Central memory CD8-positive, alpha-beta T cell (primary cell): ENCODE data around the gene PAK6.

ENCODE experiments used
- ATAC-seq: fragments of 150-1000 bp; cut with Tn5 transposase; replicated peaks from 2 replicates; pipeline ENCODE4 v1.10.0; 2022; ENCODE audit warnings: mild to moderate bottlenecking, moderate FRiP score, moderate number of reproducible peaks; ENCODE audit not compliant: poor library complexity, severe bottlenecking; ENCODE audit errors: extremely low read depth
- DNase-seq, 2 donors: peaks; one replicate each; pipeline ENCODE4 v3.0.0; 2021; ENCODE audit warnings: low spot score in 2 of 2
- H3K27ac Mint-ChIP-seq: one replicate; pipeline ENCODE4 v1.8.0; 2022; ENCODE audit warnings: low read depth, mild to moderate bottlenecking, moderate library complexity, mixed read lengths
- H3K27me3 Mint-ChIP-seq: one replicate; pipeline ENCODE4 v1.8.0; 2022; ENCODE audit warnings: mixed read lengths
- H3K36me3 Mint-ChIP-seq: one replicate; pipeline ENCODE4 v1.8.0; 2022; ENCODE audit warnings: mild to moderate bottlenecking, moderate library complexity, mixed read lengths; ENCODE audit not compliant: insufficient read depth
- H3K4me1 Mint-ChIP-seq: one replicate; pipeline ENCODE4 v1.8.0; 2022; ENCODE audit warnings: mixed read lengths
- H3K4me3 Mint-ChIP-seq: one replicate; pipeline ENCODE4 v1.8.0; 2022; ENCODE audit warnings: mild to moderate bottlenecking, moderate library complexity, mixed read lengths
- H3K9me3 Mint-ChIP-seq: one replicate; pipeline ENCODE4 v1.8.0; 2022; ENCODE audit warnings: mixed read lengths

PAK6 gene

GRCh38 chr15:40265875-40266274, 27.0 kb downstream of the PAK6 start:
- no peaks in the 10 kb centered on the region for H3K4me1 Mint-ChIP-seq
- DNase-seq (no peak), ATAC-seq (no peak)
- H3K36me3 Mint-ChIP-seq = no peaks in the 10 kb centered on the region
- no peaks in the 10 kb centered on the region for H3K27me3 Mint-ChIP-seq
- no peaks in the 10 kb centered on the region for H3K9me3 Mint-ChIP-seq
- no peak overlapping the region for H3K27ac Mint-ChIP-seq
- H3K4me3 Mint-ChIP-seq = no peak overlapping the region

GRCh38 chr15:40266828-40267304, 28.0 kb downstream of the PAK6 start:
- no peaks in the 10 kb centered on the region for H3K9me3 Mint-ChIP-seq
- no peaks in the 10 kb centered on the region for H3K4me1 Mint-ChIP-seq
- H3K27me3 Mint-ChIP-seq = no peaks in the 10 kb centered on the region
- DNase-seq (no peak), ATAC-seq (no peak)
- H3K4me3 Mint-ChIP-seq = no peak overlapping the region
- no peaks in the 10 kb centered on the region for H3K36me3 Mint-ChIP-seq
- H3K27ac Mint-ChIP-seq = no peak overlapping the region

GRCh38 chr15:40267670-40268069, 28.8 kb downstream of the PAK6 start:
- no peaks in the 10 kb centered on the region for H3K9me3 Mint-ChIP-seq
- no peak for DNase-seq
- H3K4me1 Mint-ChIP-seq = no peaks in the 10 kb centered on the region
- H3K27me3 Mint-ChIP-seq = no peaks in the 10 kb centered on the region
- no peak for ATAC-seq
- no peak overlapping the region for H3K4me3 Mint-ChIP-seq
- H3K27ac Mint-ChIP-seq = no peak overlapping the region
- H3K36me3 Mint-ChIP-seq = no peaks in the 10 kb centered on the region

GRCh38 chr15:40269604-40270003, 30.7 kb downstream of the PAK6 start:
- H3K27ac Mint-ChIP-seq = no peak overlapping the region
- H3K9me3 Mint-ChIP-seq = no peaks in the 10 kb centered on the region
- peaks cover 2% of the 10 kb centered on the region for H3K4me1 Mint-ChIP-seq
- no peaks in the 10 kb centered on the region for H3K27me3 Mint-ChIP-seq
- H3K36me3 Mint-ChIP-seq = peaks cover 3% of the 10 kb centered on the region
- DNase-seq = no peak
- no peak for ATAC-seq
- no peak overlapping the region for H3K4me3 Mint-ChIP-seq

- Mint-ChIP-seq H3K4me1 (peaks cover 5% of the 10 kb centered on the region), H3K4me3 (no peak overlapping the region), H3K36me3 (peaks cover 4% of the 10 kb centered on the region), H3K27me3 (no peaks in the 10 kb centered on the region), H3K27ac (no peak overlapping the region), H3K9me3 (no peaks in the 10 kb centered on the region)
- DNase-seq = no peak
- no peak for ATAC-seq
These were observed 31.6 kb downstream of the PAK6 start for GRCh38 chr15:40270246-40270995.

- H3K27ac Mint-ChIP-seq = no peak overlapping the region
- peaks cover 4% of the 10 kb centered on the region for H3K36me3 Mint-ChIP-seq
- no peaks in the 10 kb centered on the region for H3K27me3 Mint-ChIP-seq
- ATAC-seq (no peak), DNase-seq (no peak)
- H3K4me1 Mint-ChIP-seq = peaks cover 5% of the 10 kb centered on the region
- H3K9me3 Mint-ChIP-seq = no peaks in the 10 kb centered on the region
- H3K4me3 Mint-ChIP-seq = no peak overlapping the region
These were observed 33.0 kb downstream of the PAK6 start for GRCh38 chr15:40271685-40272484.

- no peak for ATAC-seq
- Mint-ChIP-seq H3K4me1 (peaks cover 5% of the 10 kb centered on the region), H3K36me3 (peaks cover 4% of the 10 kb centered on the region), H3K27ac (no peak overlapping the region), H3K27me3 (peaks cover under 1% of the 10 kb centered on the region), H3K4me3 (no peak overlapping the region), H3K9me3 (no peaks in the 10 kb centered on the region)
- no peak for DNase-seq
These were observed 33.7 kb downstream of the PAK6 start for GRCh38 chr15:40272485-40273056.

GRCh38 chr15:40273428-40273827, 34.6 kb downstream of the PAK6 start:
- peaks cover 4% of the 10 kb centered on the region for H3K36me3 Mint-ChIP-seq
- ATAC-seq (no peak), DNase-seq (no peak)
- peaks cover 5% of the 10 kb centered on the region for H3K4me1 Mint-ChIP-seq
- peak overlapping the region; percentile 53 for H3K27ac Mint-ChIP-seq
- no peak overlapping the region for H3K4me3 Mint-ChIP-seq
- H3K9me3 Mint-ChIP-seq = no peaks in the 10 kb centered on the region
- peaks cover 9% of the 10 kb centered on the region for H3K27me3 Mint-ChIP-seq

GRCh38 chr15:40274350-40275274, 35.7 kb downstream of the PAK6 start:
- H3K4me3 Mint-ChIP-seq = no peak overlapping the region
- DNase-seq = peak; percentile 85 to 93
- H3K9me3 Mint-ChIP-seq = no peaks in the 10 kb centered on the region
- no peak overlapping the region for H3K27ac Mint-ChIP-seq
- ATAC-seq = peak; percentile 72
- peaks cover 5% of the 10 kb centered on the region for H3K4me1 Mint-ChIP-seq
- H3K36me3 Mint-ChIP-seq = peaks cover 4% of the 10 kb centered on the region
- H3K27me3 Mint-ChIP-seq = peaks cover 14% of the 10 kb centered on the region

- Mint-ChIP-seq H3K4me1 (peaks cover 5% of the 10 kb centered on the region), H3K27me3 (peaks cover 19% of the 10 kb centered on the region), H3K4me3 (no peak overlapping the region), H3K9me3 (no peaks in the 10 kb centered on the region), H3K36me3 (peaks cover 4% of the 10 kb centered on the region), H3K27ac (no peak overlapping the region)
- DNase-seq = no peak
- ATAC-seq = no peak
These were observed 36.7 kb downstream of the PAK6 start for GRCh38 chr15:40275523-40275922.

- Mint-ChIP-seq H3K4me1 (peaks cover 5% of the 10 kb centered on the region), H3K4me3 (no peak overlapping the region), H3K36me3 (peaks cover 5% of the 10 kb centered on the region), H3K27ac (no peak overlapping the region), H3K27me3 (peaks cover 23% of the 10 kb centered on the region), H3K9me3 (no peaks in the 10 kb centered on the region)
- ATAC-seq (no peak), DNase-seq (no peak)
These were observed 37.1 kb downstream of the PAK6 start for GRCh38 chr15:40275954-40276353.

- Mint-ChIP-seq H3K36me3 (peaks cover 6% of the 10 kb centered on the region), H3K27ac (no peak overlapping the region), H3K9me3 (no peaks in the 10 kb centered on the region), H3K4me3 (no peak overlapping the region), H3K27me3 (peaks cover 27% of the 10 kb centered on the region), H3K4me1 (peaks cover 5% of the 10 kb centered on the region)
- ATAC-seq = no peak
- no peak for DNase-seq
These were observed 38.1 kb downstream of the PAK6 start for GRCh38 chr15:40276927-40277326.
